ENCODE data around the gene GNGT2.
A peak's percentile ranks its signal among the peaks of the same experiment; 100 is the strongest.
"Not testable (repeated sequence)": the region's sequence is repeated elsewhere in the genome, so short reads cannot be mapped to it uniquely, and the experiment has no call there.

The GNGT2 gene

DNA sequence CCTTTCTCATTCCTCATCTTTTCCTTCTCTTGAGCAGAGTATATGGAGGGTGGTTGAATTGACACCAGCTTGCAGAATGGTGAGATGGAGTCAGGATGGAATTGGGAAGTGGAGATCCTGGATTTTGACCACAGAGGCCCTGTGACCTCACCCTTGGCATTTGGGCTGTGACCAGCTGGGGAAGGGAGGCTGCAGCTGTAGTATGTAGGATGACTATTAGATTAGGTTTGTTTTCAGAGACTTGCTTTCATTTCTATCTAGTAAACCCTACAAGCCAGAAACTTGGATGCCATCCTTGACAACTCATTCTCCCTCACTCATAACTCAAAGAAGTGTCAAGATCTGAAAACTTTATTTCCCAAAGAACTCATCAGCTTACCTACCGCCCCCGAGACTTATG, 5.9 kb downstream of the GNGT2 start:
- no peak for DNase-seq (ENCODE audit: low read depth in 2 of 2)

DNA sequence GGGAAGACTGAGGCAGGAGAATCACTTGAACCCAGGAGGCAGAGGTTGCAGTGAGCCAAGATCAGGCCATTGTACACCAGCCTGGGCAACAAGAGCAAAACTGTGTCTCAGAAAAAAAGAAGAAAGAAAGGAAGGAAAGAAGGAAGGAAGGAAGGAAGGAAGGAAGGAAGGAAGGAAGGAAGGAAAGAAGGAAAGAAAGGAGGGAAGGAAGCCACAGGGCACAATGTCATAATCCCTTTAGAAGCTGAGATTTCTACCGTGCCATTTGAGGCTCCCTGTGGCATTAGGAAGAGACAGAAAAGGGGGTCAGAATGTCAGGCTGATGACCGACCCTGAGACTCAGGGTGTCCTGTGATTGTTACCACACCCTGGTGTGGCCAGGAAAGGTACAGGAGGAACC, 6.6 kb downstream of the GNGT2 start:
- DNase-seq (ENCODE audit: low read depth in 2 of 2): no peak

GRCh38 chr17:49201481-49201927, 8.9 kb downstream of the GNGT2 start:
- DNase-seq (ENCODE audit: low read depth in 2 of 2): no peak

- DNase-seq (ENCODE audit: low read depth in 2 of 2): no peak
These were observed 9.8 kb downstream of the GNGT2 start for GRCh38 chr17:49200423-49201083.

- DNase-seq (ENCODE audit: low read depth in 2 of 2): no peak
These were observed 12.2 kb downstream of the GNGT2 start for GRCh38 chr17:49198211-49198610.

GRCh38 chr17:49197346-49197998, 12.9 kb downstream of the GNGT2 start:
- no peak for DNase-seq (ENCODE audit: low read depth in 2 of 2)

DNA sequence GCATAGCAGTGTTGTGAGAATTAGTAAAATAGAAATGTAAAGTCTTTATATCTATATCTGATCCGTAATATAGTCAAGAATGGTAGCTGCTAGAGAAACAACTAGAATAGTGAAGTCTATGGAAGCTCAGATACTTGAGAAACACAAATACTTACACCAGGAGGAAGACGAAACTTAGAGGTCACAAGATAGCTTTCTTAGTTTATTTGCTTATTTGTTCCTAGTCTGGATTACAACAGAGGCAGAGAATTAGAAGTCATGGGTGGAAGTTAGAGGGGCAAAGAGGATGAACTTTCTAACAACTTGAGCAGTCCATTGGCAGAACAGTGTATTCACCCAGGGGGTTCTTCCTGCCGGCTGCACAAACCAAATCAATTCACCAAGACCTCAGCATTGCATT, 13.9 kb downstream of the GNGT2 start:
- no peak for DNase-seq (ENCODE audit: low read depth in 2 of 2)

DNA sequence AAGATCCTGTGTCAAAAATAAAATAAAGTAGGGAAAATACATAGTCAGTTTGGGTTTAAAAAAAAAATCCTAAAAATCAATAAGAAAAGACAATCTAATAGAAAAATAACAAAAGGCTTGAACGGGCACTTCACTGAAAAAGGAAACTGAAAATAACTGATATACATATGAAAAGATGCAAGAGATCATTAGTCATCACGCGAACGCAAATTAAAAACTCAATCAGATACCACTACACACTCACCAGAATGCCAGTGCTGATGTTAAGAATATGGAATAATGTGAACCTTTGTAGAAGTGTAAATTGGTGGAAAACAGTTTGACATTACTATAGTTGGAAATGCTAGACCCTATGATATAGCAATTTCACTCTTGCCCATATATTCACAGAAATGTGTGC, 14.6 kb downstream of the GNGT2 start:
- DNase-seq (ENCODE audit: low read depth in 2 of 2): no peak

GRCh38 chr17:49194297-49194607, 16.1 kb downstream of the GNGT2 start:
- no peak for DNase-seq (ENCODE audit: low read depth in 2 of 2)

GRCh38 chr17:49193513-49194296, 16.7 kb downstream of the GNGT2 start:
- DNase-seq (ENCODE audit: low read depth in 2 of 2): no peak

GRCh38 chr17:49191917-49192741, 18.2 kb downstream of the GNGT2 start:
- peak; percentile 76 to 86 for DNase-seq (ENCODE audit: low read depth in 2 of 2)

DNA sequence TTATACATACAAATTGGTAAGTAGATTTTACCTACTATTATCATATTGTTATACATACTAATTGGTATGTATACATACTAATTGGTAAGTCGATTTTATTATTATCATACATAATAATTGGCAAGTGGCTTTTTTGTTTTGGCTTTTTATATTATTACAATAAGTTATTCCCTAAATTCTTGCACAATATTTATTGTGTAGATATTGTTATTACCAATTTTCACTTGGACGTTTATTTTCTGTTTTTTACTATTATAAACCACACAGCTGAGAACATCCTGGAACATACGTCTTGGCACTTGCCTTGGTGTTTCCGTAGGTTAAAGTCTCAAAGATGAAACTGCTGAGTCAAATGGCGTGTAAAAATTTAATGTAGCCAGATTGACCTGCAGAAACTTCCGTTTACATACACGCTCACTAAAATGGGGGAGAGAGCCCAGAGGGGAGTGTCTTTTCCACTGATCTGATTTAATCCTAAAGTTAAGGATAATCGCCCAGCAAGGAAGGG, 18.9 kb downstream of the GNGT2 start:
- no peak for DNase-seq (ENCODE audit: low read depth in 2 of 2)

DNA sequence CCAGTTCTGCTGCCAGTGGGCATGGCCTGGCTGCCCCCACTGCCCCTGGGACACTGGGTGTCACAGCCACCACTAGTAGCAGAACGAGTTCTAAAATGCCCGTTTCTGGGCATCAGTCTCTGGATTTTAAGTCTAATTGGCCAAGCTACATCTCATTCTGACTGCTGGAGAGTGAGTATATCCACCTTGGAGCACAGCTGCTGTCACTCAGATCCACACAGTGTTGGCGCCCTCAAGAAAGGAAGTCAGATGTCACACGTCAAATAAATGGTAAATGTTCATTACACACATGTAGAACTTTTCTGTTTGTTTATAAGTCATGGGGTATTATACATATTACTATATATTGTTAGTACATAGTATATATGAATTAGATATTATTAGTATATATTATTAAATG, 19.4 kb downstream of the GNGT2 start:
- no peak for DNase-seq (ENCODE audit: low read depth in 2 of 2)

DNA sequence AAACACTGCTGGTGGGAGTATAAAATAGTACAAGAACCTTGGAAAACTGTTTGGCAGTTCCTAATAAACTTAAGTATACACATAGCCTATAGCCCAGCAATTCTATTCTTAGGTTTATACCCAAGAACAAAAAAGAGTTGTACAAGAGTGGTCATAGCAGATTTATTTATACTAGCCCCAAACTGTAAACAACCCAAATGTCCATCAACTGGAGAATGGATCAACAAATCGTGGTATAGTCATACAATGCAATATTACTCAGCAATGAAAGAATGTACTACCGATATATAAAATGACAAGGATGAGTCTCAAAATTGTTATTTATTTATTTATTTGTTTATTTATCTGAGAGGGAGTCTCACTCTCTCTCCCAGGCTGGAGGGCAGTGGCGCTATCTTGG, 23.1 kb downstream of the GNGT2 start:
- DNase-seq (ENCODE audit: low read depth in 2 of 2): no peak

DNA sequence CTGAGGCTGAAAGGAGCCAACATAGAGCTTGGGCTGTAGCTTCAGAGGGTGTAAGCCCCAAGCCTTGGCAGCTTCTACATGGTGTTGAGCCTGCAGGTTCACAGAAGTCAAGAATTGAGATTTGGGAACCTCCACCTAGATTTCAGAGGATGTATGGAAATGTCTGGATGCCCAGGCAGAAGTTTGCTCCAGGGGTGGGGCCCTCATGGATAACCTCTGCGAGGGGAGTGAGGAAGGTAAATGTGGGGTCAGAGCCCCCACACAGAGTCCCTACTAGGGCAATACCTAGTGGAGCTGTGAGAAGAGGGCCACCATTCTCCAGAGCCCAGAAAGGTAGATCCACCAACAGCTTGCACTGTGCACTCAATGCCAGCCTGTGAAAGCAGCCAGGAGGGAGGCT, 25.0 kb downstream of the GNGT2 start:
- DNase-seq (ENCODE audit: low read depth in 2 of 2): not testable (repeated sequence)

DNA sequence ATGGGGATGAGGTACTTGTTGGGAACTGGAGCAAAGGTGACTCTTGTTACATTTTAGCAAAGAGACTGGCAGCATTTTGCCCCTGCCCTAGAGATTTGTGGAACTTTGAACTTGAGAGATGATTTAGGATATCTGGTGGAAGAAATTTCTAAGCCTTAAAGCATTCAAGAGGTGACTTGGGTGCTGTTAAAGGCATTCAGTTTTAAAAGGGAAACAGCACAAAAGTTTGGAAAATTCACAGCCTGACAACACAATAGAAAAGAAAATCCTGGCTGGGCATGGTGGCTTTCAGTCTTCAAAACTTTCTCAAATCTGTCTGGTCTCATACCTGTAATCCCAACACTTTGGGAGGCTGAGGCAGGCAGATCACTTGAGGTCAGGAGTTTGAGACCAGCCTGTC, 25.9 kb downstream of the GNGT2 start:
- DNase-seq (ENCODE audit: low read depth in 2 of 2): not testable (repeated sequence)

DNA sequence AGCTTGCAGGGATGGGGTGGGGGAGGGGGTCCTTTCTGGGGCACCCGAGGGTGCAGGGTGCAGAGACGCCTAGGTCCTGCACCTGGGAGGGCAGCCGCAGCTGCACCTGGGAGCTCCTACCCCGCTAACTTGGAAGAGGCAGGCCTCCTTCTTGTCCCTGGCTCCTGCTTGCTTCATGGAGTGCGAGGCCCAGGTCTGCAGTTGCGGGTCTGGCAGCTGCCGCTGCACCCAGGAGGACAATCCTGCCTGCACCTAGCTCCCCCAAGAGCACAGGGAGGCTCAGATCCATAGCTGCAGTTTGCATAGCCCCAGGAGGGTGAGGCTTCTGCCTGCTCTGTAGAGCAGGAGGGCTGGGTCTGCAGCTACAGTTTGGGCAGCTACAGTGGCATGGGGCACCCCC, 26.6 kb downstream of the GNGT2 start:
- no peak for DNase-seq (ENCODE audit: low read depth in 2 of 2)

- DNase-seq (ENCODE audit: low read depth in 2 of 2): no peak
These were observed 27.0 kb downstream of the GNGT2 start for GRCh38 chr17:49183341-49183740.

DNA sequence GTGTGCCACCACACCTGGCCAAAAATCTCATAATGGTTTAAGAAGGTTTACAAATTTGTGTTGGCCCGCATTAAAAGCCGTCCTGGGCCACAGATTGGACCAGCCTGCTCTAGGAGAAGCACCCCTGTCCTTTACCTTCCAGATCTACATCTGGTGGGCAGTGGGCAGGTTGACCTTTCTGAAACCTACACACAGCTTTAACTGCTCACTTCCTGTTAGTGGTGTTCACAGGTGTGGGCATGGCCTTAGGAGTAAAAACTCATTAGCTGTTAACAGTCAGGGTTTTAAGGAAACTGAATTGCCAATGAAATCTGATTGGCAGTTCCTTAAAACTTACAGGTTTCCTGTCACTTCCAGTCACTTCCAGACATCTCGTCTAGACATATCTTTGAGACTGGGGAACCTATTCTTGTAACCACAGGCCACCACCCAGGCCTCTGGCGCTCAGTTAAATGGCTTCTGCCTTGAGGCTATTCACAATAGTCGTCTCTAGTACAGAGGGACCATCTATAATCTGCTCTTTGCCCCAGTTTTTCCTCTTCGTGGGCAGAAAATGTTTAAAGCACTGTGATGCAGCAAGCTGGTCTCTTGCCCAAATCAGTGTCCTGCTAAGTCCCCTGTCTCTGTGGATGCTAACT, 29.3 kb downstream of the GNGT2 start:
- DNase-seq (ENCODE audit: low read depth in 2 of 2): no peak

DNA sequence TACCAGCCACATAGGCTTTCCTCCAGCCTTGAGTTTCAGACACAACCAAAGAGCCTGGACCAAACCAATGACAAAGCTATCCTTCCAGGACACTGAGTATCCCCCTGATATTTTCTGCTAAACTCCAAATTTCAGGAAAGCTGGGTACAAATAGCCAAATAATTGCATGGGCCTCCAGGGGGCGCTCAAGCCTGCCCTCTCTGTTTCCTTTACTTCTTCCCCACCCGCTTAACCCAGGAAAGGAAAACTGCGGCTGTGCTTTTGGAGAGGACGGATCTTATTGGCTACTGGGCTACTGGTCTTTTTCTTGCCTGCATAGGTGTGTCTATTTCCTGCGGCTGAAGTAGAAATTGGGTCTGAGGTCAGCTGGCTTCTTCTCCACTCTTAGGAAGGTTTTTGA, 30.1 kb downstream of the GNGT2 start:
- DNase-seq (ENCODE audit: low read depth in 2 of 2): peak in 1 of 2 donors; percentile 49

DNA sequence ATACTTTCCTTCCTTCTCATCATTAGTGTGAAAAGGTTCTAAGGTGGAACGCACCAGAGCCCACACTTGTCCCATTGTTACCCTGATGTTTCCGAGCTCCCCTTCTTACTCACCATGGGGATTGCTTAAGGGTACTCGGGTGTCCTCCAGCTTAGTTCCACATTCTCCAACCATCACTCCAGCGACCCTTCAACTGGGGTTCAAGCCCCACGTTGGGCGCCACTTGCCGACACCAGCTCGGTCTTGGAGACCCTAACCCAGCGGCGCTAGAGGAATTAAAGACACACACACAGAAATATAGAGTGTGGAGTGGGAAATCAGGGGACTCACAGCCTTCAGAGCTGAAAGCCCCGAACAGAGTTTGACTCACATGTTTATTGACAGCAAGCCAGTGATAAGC, 34.4 kb downstream of the GNGT2 start:
- not testable (repeated sequence) for DNase-seq (ENCODE audit: low read depth in 2 of 2)
